Mesodermal cell (in vitro differentiated cells): ENCODE data around the gene ADAMTS10.

ENCODE experiments used
- H3K27ac ChIP-seq: 2 replicates; pipeline ENCODE4 v1.7.0; 2013; ENCODE audit warnings: mild to moderate bottlenecking, low read depth, low read length, moderate library complexity; ENCODE audit not compliant: severe bottlenecking
- H3K36me3 ChIP-seq: 2 replicates; pipeline ENCODE4 v1.7.1; 2013; ENCODE audit warnings: mild to moderate bottlenecking, low read length, moderate library complexity; ENCODE audit not compliant: control insufficient read depth, insufficient read depth
- H3K4me1 ChIP-seq: one replicate; pipeline ENCODE4 v1.7.1; 2013; ENCODE audit warnings: mild to moderate bottlenecking, low read length; ENCODE audit not compliant: insufficient read depth, control insufficient read depth, poor library complexity, severe bottlenecking
- H3K4me3 ChIP-seq: 2 replicates; pipeline ENCODE4 v1.7.0; 2013; ENCODE audit warnings: low read length, control low read depth, mild to moderate bottlenecking; ENCODE audit not compliant: insufficient read depth, poor library complexity, severe bottlenecking; ENCODE audit errors: extremely low read depth
- H3K9me3 ChIP-seq: 2 replicates; pipeline ENCODE4 v1.7.1; 2013; ENCODE audit warnings: mild to moderate bottlenecking, low read length, moderate library complexity; ENCODE audit not compliant: control insufficient read depth
- WGBS, 2 experiments: methylation state at CpG; one replicate each; pipeline ENCODE4 v1.1.5; 2013; ENCODE audit warnings: missing lambda C conversion rate in 2 of 2; ENCODE audit not compliant: insufficient coverage in 2 of 2; 5-methylcytosine and 5-hydroxymethylcytosine counted together

Gene ADAMTS10

DNA sequence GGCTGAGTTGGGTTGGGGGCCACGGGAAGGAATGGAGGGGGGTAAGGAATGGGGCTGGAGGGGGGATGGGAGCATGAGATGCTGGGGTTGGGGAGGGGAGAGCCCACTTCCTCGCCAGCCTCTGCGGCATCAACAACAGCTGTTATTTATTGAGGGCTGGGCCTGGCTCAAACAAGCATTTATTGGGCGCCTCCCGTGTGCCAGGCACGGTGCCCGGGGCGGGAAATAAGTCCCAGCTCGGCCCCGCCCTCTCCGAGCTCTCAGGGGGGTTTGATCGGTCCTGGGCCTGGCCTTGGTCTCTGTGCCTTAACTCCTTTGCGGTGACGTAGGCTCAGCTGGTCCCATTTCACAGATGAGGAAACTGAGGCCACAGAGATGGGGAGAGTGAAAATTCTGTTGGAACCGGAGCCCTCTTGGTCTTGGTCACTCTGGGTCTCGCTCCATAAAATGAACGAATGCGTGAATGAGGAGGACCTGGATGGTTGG is 919 bp upstream of the ADAMTS10 start:
- WGBS, 2 experiments: 39 to 52% methylated on average over 13 to 18 of the region's 18 CpGs
- H3K4me3 ChIP-seq: no peak overlapping the region
- H3K27ac ChIP-seq: no peak overlapping the region
- H3K9me3 ChIP-seq: no peaks in the 10 kb centered on the region
- peaks cover 22% of the 10 kb centered on the region for H3K36me3 ChIP-seq
- peaks cover 11% of the 10 kb centered on the region for H3K4me1 ChIP-seq

DNA sequence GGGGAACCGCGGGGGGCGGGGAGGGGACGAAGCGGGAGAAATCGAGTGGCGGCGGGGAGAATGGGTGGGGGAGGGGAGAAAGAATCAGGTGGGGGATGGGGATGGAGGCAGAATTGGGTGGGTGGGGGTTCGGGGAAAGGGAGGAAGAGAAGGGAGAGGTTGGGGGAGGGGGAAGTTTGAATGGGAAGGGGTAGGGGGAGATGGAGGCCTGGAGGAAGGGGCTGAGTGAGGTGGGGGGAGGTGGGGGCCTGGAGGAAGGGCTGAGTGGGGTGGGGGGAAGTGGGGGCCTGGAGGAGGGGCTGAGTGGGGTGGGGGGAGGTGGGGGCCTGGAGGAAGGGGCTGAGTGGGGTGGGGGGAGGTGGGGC is 403 bp upstream of the ADAMTS10 start:
- no CpG with 5 or more reads among the region's 9 CpGs for WGBS, 2 experiments
- Histone ChIP-seq H3K4me3 (peak overlapping the region; percentile 72), H3K9me3 (no peaks in the 10 kb centered on the region), H3K36me3 (peaks cover 28% of the 10 kb centered on the region), H3K27ac (peak overlapping the region; percentile 91), H3K4me1 (peaks cover 11% of the 10 kb centered on the region)

DNA sequence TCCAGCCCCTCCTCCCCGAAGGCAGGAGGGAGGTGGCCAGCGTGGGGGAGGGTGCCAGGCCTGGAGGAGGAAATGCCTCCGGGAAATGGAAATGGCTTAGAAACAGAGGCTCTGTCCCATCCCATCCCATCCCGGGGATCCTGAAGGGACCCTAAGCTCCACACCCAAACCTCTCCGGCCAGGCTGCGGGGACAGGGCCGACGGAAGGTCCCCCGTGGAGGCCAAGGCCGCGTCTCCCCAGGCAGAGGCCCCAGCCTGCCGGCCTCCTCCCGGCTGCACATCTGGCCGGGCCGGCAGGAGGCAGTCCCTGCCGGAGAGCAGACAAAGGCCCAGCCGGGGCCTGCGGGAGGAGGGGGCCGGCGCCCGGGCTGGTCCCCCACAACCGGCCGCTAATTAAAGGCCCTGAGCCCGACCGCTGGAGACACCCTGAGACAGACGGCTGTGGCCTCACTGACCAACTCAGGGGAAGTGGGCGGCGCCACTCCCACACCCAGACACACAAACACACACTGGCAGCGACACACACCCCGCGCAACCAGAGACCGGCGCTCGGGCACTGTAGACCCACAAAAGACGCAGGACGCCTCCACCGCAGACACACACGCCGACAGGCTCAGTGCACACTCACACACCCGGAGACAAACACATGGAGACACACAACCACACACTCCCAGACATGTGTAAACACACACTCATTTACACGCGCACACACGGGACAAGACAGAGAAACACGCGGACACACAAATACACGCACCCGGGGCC is 1.1 kb downstream of the ADAMTS10 start:
- peak overlapping the region; percentile 72 for H3K4me3 ChIP-seq
- H3K36me3 ChIP-seq: peaks cover 42% of the 10 kb centered on the region
- WGBS, 2 experiments: 0% methylated on average over 29 to 33 of the region's 47 CpGs
- H3K27ac ChIP-seq: peak overlapping the region; percentile 91
- H3K4me1 ChIP-seq: peaks cover 11% of the 10 kb centered on the region
- peaks cover 7% of the 10 kb centered on the region for H3K9me3 ChIP-seq

DNA sequence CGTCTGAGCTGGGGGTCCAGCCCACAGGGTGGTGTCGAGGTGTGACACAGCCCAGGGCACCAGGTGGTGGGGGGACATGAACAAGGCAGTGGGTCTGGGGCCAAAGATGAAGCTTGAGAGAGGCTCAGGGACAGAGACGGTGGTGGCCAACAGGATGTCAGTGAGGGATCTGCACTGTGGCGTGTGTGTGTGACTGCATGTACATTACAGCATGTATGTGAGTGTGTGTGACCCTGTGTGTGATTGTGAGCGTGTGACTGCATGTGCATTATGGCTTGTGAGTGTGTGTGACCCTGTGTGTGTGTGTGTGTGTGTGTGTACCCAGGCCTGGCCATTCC is 1.6 kb downstream of the ADAMTS10 start:
- peak overlapping the region; percentile 72 for H3K4me3 ChIP-seq

DNA sequence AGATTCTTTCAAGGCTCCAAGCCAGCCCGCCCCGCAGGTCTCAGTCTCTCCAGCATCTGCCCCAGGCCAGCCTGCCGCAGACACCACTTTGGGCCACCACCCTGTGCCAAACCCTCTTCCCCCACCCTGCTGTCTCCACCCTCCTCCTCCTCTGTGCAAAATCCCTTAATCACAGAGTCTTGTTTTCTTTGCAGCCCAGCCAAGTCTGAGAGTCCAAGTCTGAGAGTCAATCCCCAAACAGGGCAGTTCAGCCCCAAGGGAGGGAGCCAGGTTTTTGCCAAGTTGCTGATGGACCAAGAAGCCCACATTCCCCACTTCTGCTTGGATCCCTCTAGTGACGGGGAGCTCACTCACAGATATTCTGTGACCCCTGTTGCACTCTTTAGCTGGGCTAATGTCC is 3.1 kb downstream of the ADAMTS10 start:
- H3K4me1 ChIP-seq: peaks cover 11% of the 10 kb centered on the region
- no peak overlapping the region for H3K4me3 ChIP-seq
- 92 to 95% methylated on average over 4 of the region's 4 CpGs for WGBS, 2 experiments
- peaks cover 7% of the 10 kb centered on the region for H3K9me3 ChIP-seq
- H3K36me3 ChIP-seq: peaks cover 61% of the 10 kb centered on the region
- no peak overlapping the region for H3K27ac ChIP-seq

More for the DNA sequence above, 1.6 kb downstream of the ADAMTS10 start:
- H3K9me3 ChIP-seq: peaks cover 7% of the 10 kb centered on the region
- peak overlapping the region; percentile 91 for H3K27ac ChIP-seq
- H3K4me1 ChIP-seq: peaks cover 11% of the 10 kb centered on the region
- WGBS, 2 experiments: 49 to 69% methylated on average over 3 to 5 of the region's 5 CpGs
- peaks cover 47% of the 10 kb centered on the region for H3K36me3 ChIP-seq

DNA sequence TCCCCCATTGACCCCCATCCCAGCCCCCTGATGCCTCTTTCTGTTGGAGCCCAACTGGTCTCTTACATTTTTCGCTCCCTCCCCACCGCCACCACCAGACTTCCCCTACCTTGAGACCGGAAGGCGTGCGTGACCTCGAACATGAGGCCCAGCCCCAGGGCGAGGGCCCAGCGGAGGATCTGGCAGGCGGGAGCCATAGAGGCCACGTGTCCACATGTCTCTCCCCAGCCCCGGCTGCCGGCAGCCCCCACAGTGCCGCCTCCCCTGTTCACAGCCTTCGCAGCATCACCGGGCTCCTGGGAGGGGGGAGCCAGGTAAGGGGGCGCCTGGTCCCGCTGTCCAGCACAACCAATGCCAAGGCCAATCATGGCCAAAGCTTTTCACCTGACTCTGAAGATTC is 5.0 kb downstream of the ADAMTS10 start:
- H3K4me3 ChIP-seq: no peak overlapping the region
- H3K4me1 ChIP-seq: peaks cover 8% of the 10 kb centered on the region
- H3K27ac ChIP-seq: no peak overlapping the region
- WGBS, 2 experiments: 90 to 96% methylated on average over 5 to 11 of the region's 17 CpGs
- H3K36me3 ChIP-seq: peaks cover 78% of the 10 kb centered on the region
- H3K9me3 ChIP-seq: peaks cover 7% of the 10 kb centered on the region

DNA sequence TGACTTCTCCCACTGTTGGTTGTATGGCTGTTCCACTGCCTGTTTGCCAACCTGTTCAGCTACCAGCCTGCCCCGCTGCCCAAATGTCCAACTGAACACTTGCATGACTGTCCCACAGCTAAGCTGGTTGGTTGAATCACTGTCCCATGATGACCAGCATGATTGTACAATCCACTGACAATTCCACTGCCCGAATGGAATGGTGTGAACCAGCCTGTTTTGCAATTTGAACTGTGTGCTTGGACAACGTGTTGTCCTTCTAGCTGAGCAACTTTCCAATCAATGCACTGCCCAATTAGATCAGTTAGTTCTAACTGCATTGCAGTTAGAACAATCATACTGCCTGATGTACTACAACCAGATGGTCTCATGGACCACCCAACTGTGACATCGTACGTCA is 8.7 kb downstream of the ADAMTS10 start:
- Histone ChIP-seq H3K36me3 (peaks cover 87% of the 10 kb centered on the region), H3K27ac (no peak overlapping the region), H3K9me3 (peaks cover 7% of the 10 kb centered on the region), H3K4me1 (no peaks in the 10 kb centered on the region), H3K4me3 (no peak overlapping the region)
- WGBS, 2 experiments: 97 to 100% methylated on average over 5 of the region's 5 CpGs

DNA sequence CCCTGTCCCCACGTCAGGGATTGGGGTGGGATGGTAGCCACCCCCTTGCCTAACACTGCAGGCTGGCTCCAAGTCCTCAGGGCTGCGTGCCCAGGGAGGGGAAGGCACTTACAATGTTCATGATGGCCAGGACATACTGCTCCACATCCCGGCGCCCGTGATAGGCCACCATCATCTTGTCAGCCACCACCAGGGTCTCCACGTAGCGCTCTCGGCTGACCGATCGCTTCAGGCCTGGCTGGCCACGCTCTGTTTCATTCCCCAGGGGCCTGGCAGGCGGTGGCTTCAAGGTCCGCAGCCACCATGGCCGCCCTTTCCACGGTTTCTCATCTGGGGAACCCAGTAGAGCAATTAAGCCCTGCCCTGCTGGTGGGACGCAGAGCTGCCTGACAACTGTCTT is 9.7 kb downstream of the ADAMTS10 start:
- WGBS, 2 experiments: 95 to 98% methylated on average over 16 of the region's 16 CpGs

DNA sequence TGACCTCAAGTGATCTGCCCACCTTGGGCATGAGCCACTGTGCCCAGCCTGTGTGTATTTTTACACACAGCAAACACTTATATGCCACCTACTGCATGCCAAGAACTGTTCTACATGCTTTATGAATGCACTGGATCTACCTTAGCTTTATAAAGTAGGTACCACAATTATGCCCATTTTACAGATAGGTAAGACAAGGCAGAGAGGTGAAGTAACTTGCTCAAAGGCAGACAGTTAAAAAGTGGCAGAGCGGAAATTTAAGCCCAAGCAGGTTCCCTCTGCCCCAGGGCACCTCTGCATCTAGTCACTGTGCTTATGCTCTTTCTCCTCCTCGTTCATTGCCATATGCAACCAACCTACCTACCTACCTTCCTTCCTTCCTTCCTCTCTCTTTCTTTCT is 10.5 kb downstream of the ADAMTS10 start:
- H3K4me1 ChIP-seq: no peaks in the 10 kb centered on the region
- H3K4me3 ChIP-seq: no peak overlapping the region
- 94 to 97% methylated on average over 2 of the region's 2 CpGs for WGBS, 2 experiments

More for the DNA sequence above, 9.7 kb downstream of the ADAMTS10 start:
- Histone ChIP-seq H3K36me3 (peaks cover 86% of the 10 kb centered on the region), H3K9me3 (peaks cover 7% of the 10 kb centered on the region), H3K27ac (no peak overlapping the region), H3K4me3 (no peak overlapping the region), H3K4me1 (no peaks in the 10 kb centered on the region)

DNA sequence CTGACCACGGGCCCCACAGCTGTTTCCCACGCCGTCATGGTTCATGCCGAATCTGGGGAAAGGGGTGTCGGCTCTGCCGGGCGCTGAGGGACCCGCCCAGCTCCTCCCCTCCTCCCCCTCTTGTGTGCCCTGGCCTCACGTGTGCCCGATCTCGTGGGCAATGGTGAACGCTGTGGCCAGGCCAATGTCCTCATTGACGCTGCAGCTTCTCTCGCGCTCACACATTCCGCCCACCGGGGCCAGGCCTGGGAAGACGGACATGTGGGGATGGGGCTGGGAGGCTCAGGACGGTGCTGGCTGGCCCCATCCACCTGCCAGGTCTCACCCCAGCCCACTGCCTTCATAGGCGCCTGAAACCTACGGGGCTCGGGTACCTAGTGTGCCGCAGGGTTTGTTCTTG is 14.3 kb downstream of the ADAMTS10 start:
- WGBS, 2 experiments: 92 to 95% methylated on average over 13 to 22 of the region's 23 CpGs
- Histone ChIP-seq H3K4me1 (peaks cover 2% of the 10 kb centered on the region), H3K9me3 (peaks cover 9% of the 10 kb centered on the region), H3K36me3 (peaks cover 57% of the 10 kb centered on the region), H3K4me3 (no peak overlapping the region), H3K27ac (no peak overlapping the region)

More for the DNA sequence above, 10.5 kb downstream of the ADAMTS10 start:
- Histone ChIP-seq H3K27ac (no peak overlapping the region), H3K36me3 (peaks cover 83% of the 10 kb centered on the region), H3K9me3 (peaks cover 6% of the 10 kb centered on the region)

DNA sequence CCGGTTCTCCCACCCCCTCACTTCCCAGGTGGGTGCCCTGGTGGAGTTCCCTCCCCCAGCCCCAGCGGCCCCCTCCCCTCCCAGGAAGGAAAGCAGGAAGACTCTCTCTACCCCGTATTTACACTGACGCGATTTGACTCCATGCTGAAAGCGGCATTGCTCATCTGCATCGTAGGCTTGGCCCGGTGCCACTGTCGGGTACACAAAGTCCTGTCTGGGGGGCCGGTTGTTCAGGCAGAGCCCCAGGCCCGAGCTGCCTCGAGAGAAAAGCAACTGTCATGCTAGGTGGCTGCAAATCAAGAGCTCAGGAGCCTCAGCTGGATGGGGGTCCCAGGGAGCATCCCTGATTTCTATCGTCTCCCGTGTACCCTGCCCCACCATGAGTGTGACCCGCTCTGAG is 14.9 kb downstream of the ADAMTS10 start:
- 86 to 87% methylated on average over 13 of the region's 15 CpGs for WGBS, 2 experiments
- Histone ChIP-seq H3K27ac (no peak overlapping the region), H3K4me1 (peaks cover 2% of the 10 kb centered on the region), H3K36me3 (peaks cover 52% of the 10 kb centered on the region), H3K4me3 (no peak overlapping the region), H3K9me3 (peaks cover 9% of the 10 kb centered on the region)
